Measurements from ENCODE around the gene DEAF1. TPM values are rescaled to one million over a fixed set of nuclear protein-coding genes. Genes with fewer than 3 reads are reported as not detected.

DEAF1 gene
- total RNA-seq, 1 experiment from 2014 or later = 62.2 TPM

- CTCF ChIA-PET = no interaction called here
These were observed 85.6 kb downstream of the DEAF1 start for GRCh38 chr11:609341-609811.

DNA sequence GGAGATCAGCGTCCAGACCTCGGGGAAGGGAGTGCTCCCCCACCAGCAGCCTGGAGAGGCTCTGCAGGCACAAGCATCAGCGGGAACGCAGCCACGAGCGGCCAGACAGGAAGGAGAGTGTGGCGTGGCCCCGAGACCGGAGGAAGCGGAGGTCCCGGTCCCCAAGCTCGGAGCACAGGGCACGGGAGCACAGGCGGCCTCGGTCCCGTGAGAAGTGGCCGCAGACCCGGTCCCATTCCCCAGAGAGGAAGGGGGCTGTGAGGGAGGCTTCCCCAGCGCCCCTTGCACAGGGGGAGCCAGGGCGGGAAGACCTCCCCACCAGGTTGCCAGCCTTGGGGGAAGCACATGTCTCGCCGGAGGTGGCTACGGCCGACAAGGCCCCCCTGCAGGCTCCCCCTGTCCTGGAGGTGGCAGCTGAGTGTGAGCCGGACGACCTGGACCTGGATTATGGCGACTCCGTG, 86.2 kb downstream of the DEAF1 start:
- Mint-ChIP-seq H3K4me3 (no peak overlapping the region), H3K27ac (no peak overlapping the region), H3K4me1 (0 out of 2 replicates have a peak, but pooled peaks cover 4% of the 10 kb centered on the region), H3K9me3 (no peaks in the 10 kb centered on the region), H3K27me3 (ENCODE audit: low read depth) (no peaks in the 10 kb centered on the region), H3K36me3 (peaks cover 34% of the 10 kb centered on the region)
- DNase-seq (ENCODE audit: low spot score) (no peak), ATAC-seq (no peak)
- ChIA-PET CTCF (interaction anchor here (1.0 kb wide), 1 partner anchor 168 kb away, joined by 4 read pairs; the partner anchor contains the start of gene GATD1), POLR2A (no interaction called here)
- TF ChIP-seq GRHL2 (CRISPR knock-in tag; IDR thresholded peaks at IDR 0.05; ENCODE audit: insufficient replicate concordance, severe bottlenecking) (no peak), EMX1 (CRISPR knock-in tag; IDR thresholded peaks at IDR 0.05) (no peak), SOX15 (CRISPR knock-in tag; IDR thresholded peaks at IDR 0.05) (no peak), ESRRA (CRISPR knock-in tag; IDR thresholded peaks at IDR 0.05; ENCODE audit: borderline replicate concordance) (no peak), MLX (CRISPR knock-in tag; IDR thresholded peaks at IDR 0.05) (no peak)
- TF ChIP-seq, protein P1, sequence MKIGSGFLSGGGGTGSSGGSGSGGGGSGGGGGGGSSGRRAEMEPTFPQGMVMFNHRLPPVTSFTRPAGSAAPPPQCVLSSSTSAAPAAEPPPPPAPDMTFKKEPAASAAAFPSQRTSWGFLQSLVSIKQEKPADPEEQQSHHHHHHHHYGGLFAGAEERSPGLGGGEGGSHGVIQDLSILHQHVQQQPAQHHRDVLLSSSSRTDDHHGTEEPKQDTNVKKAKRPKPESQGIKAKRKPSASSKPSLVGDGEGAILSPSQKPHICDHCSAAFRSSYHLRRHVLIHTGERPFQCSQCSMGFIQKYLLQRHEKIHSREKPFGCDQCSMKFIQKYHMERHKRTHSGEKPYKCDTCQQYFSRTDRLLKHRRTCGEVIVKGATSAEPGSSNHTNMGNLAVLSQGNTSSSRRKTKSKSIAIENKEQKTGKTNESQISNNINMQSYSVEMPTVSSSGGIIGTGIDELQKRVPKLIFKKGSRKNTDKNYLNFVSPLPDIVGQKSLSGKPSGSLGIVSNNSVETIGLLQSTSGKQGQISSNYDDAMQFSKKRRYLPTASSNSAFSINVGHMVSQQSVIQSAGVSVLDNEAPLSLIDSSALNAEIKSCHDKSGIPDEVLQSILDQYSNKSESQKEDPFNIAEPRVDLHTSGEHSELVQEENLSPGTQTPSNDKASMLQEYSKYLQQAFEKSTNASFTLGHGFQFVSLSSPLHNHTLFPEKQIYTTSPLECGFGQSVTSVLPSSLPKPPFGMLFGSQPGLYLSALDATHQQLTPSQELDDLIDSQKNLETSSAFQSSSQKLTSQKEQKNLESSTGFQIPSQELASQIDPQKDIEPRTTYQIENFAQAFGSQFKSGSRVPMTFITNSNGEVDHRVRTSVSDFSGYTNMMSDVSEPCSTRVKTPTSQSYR (CRISPR knock-in tag; IDR thresholded peaks at IDR 0.05) = no peak

More at GRCh38 chr11:609341-609811, 85.6 kb downstream of the DEAF1 start:
- Mint-ChIP-seq H3K36me3 (peaks cover 29% of the 10 kb centered on the region), H3K27ac (no peak overlapping the region), H3K27me3 (ENCODE audit: low read depth) (no peaks in the 10 kb centered on the region), H3K4me1 (0 out of 2 replicates have a peak, but pooled peaks cover 4% of the 10 kb centered on the region), H3K4me3 (no peak overlapping the region), H3K9me3 (no peaks in the 10 kb centered on the region)
- DNase-seq (ENCODE audit: low spot score) (no peak), ATAC-seq (no peak)
- TF ChIP-seq ZBTB21 (CRISPR knock-in tag; IDR thresholded peaks at IDR 0.05; ENCODE audit: borderline replicate concordance) (no peak), CBFB (CRISPR knock-in tag; IDR thresholded peaks at IDR 0.05; ENCODE audit: low read depth) (no peak), IRF2 (CRISPR knock-in tag; IDR thresholded peaks at IDR 0.05; ENCODE audit: borderline replicate concordance, low read depth) (no peak), TP53 (CRISPR knock-in tag; IDR thresholded peaks at IDR 0.05) (no peak), ZNF423 (CRISPR knock-in tag; IDR thresholded peaks at IDR 0.05) (no peak), NFE2L1 (CRISPR knock-in tag; IDR thresholded peaks at IDR 0.05) (no peak), USF1 (CRISPR knock-in tag; IDR thresholded peaks at IDR 0.05) (no peak), CREB1 (CRISPR knock-in tag; IDR thresholded peaks at IDR 0.05) (no peak), IRF1 (CRISPR knock-in tag; IDR thresholded peaks at IDR 0.05) (no peak), RORB (CRISPR knock-in tag; IDR thresholded peaks at IDR 0.05) (no peak), ESRRA (CRISPR knock-in tag; IDR thresholded peaks at IDR 0.05; ENCODE audit: borderline replicate concordance) (no peak)
- TF ChIP-seq, protein P2, sequence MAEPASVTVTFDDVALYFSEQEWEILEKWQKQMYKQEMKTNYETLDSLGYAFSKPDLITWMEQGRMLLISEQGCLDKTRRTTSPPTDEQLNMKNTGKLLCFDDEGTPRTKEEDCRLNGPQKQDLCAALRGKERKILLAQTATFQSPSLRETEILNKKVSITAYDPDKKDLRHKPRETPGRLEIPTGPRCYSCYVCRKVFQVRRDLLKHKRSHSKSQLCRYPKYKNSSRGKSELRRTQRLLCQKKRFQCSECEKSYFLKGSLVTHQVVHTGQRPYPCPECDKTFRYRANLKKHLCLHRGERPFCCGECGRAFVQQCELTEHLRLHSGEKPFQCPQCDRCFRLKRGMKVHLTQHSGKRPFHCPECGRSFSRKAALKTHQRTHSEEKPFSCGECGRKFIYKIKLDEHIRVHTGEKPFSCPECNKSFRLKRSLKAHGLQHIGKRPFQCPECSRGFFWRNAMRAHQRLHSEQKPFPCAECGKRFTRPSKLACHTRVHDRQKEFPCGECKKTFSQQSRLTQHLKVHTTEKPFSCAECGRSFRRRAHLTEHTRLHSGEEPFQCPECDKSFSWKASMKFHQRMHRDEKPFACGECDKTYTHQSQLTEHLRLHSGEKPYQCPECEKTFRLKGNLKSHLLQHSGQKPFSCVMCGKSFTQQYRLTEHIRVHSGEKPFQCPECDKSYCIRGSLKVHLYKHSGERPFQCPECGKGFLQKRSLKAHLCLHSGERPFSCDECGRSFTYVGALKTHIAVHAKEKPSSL (CRISPR knock-in tag; conservative IDR thresholded peaks at IDR 0.05) = no peak
- TF ChIP-seq, protein P3, sequence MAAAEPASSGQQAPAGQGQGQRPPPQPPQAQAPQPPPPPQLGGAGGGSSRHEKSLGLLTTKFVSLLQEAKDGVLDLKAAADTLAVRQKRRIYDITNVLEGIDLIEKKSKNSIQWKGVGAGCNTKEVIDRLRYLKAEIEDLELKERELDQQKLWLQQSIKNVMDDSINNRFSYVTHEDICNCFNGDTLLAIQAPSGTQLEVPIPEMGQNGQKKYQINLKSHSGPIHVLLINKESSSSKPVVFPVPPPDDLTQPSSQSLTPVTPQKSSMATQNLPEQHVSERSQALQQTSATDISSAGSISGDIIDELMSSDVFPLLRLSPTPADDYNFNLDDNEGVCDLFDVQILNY (CRISPR knock-in tag; IDR thresholded peaks at IDR 0.05) = no peak
- TF ChIP-seq, protein P4, sequence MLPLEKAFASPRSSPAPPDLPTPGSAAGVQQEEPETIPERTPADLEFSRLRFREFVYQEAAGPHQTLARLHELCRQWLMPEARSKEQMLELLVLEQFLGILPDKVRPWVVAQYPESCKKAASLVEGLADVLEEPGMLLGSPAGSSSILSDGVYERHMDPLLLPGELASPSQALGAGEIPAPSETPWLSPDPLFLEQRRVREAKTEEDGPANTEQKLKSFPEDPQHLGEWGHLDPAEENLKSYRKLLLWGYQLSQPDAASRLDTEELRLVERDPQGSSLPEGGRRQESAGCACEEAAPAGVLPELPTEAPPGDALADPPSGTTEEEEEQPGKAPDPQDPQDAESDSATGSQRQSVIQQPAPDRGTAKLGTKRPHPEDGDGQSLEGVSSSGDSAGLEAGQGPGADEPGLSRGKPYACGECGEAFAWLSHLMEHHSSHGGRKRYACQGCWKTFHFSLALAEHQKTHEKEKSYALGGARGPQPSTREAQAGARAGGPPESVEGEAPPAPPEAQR (CRISPR knock-in tag; IDR thresholded peaks at IDR 0.05) = no peak
- TF ChIP-seq, protein P5, sequence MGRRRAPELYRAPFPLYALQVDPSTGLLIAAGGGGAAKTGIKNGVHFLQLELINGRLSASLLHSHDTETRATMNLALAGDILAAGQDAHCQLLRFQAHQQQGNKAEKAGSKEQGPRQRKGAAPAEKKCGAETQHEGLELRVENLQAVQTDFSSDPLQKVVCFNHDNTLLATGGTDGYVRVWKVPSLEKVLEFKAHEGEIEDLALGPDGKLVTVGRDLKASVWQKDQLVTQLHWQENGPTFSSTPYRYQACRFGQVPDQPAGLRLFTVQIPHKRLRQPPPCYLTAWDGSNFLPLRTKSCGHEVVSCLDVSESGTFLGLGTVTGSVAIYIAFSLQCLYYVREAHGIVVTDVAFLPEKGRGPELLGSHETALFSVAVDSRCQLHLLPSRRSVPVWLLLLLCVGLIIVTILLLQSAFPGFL (CRISPR knock-in tag; IDR thresholded peaks at IDR 0.05; ENCODE audit: borderline replicate concordance) = no peak
- POLR2A ChIA-PET = no interaction called here

Measured in WTC11 (cell line).